Measurements from ENCODE around the gene TAS2R43. TPM values are rescaled to one million over a fixed set of nuclear protein-coding genes. Genes with fewer than 3 reads are reported as not detected.
A peak's percentile ranks its signal among the peaks of the same experiment; 100 is the strongest.
"Not testable (repeated sequence)": the region's sequence is repeated elsewhere in the genome, so short reads cannot be mapped to it uniquely, and the experiment has no call there.

TAS2R43 gene
- polyA plus RNA-seq, 2 of the 4 experiments (the other 2 are of a cell fraction) = not detected

- no peak for TF ChIP-seq REST (IDR thresholded peaks at IDR 0.05)
- TF ChIP-seq NFE2L2 (conservative IDR thresholded peaks at IDR 0.05; ENCODE audit: low read length) = no peak
- no peak for TF ChIP-seq KDM5A (IDR thresholded peaks at IDR 0.05)
Measured at GRCh38 chr12:11130382-11130781, 38.3 kb upstream of the TAS2R43 start (continued).

GRCh38 chr12:11114130-11114529 lies 22.0 kb upstream of the TAS2R43 start:
- H3K4me1 ChIP-seq; FAIRE-seq; ATAC-seq; DNase-seq (ENCODE audit: low read depth in 1 of 2, low spot score in 1 of 2); H3K27ac ChIP-seq; H3K4me2 ChIP-seq; POLR2A ChIA-PET; H3K4me3 ChIP-seq; CTCF ChIA-PET: not testable (repeated sequence)
- peaks cover 14% of the 10 kb centered on the region; the same call in 2 of the 3 replicates for H3K9me3 ChIP-seq
- 95% methylated on average over 1 of the region's 1 CpG for WGBS (ENCODE audit: missing lambda C conversion rate)

- DNase-seq (ENCODE audit: low read depth in 1 of 2, low spot score in 1 of 2); CTCF ChIA-PET; ATAC-seq; H3K27ac ChIP-seq; FAIRE-seq; H3K4me1 ChIP-seq; H3K4me3 ChIP-seq; POLR2A ChIA-PET; H3K4me2 ChIP-seq: not testable (repeated sequence)
- peaks cover 14% of the 10 kb centered on the region; the same call in 2 of the 3 replicates for H3K9me3 ChIP-seq
- 97% methylated on average over 1 of the region's 1 CpG for WGBS (ENCODE audit: missing lambda C conversion rate)
Measured at GRCh38 chr12:11111213-11111612, 19.1 kb upstream of the TAS2R43 start.

GRCh38 chr12:11108862-11109261 lies 16.7 kb upstream of the TAS2R43 start:
- POLR2A ChIA-PET = interaction anchor here (1.4 kb wide), 1 partner anchor 63 kb away, joined by 3 read pairs; no protein-coding TSS in a partner anchor
- no peak for FAIRE-seq
- H3K4me2 ChIP-seq = no peak overlapping the region
- no peak for DNase-seq (ENCODE audit: low read depth in 1 of 2, low spot score in 1 of 2)
- CTCF ChIA-PET = no interaction called here
- no peak overlapping the region for H3K27ac ChIP-seq
- no peak for ATAC-seq
- 90% methylated on average over 2 of the region's 2 CpGs for WGBS (ENCODE audit: missing lambda C conversion rate)
- no peak overlapping the region for H3K4me3 ChIP-seq
- peaks cover 6% of the 10 kb centered on the region; the same call in 2 of the 3 replicates for H3K4me1 ChIP-seq
- no peak for TF ChIP-seq JUN (IDR thresholded peaks at IDR 0.05)
- H3K9me3 ChIP-seq = peaks cover 14% of the 10 kb centered on the region; the same call in 2 of the 3 replicates

- Histone ChIP-seq H3K4me2 (no peak overlapping the region), H3K4me3 (no peak overlapping the region), H3K4me1 (peaks cover 6% of the 10 kb centered on the region; the same call in 2 of the 3 replicates), H3K9me3 (peaks cover 17% of the 10 kb centered on the region; the same call in 2 of the 3 replicates), H3K27ac (no peak overlapping the region)
- 77% methylated on average over 1 of the region's 1 CpG for WGBS (ENCODE audit: missing lambda C conversion rate)
- CTCF ChIA-PET = interaction anchor here (0.7 kb wide), 1 partner anchor 868 kb away, joined by 3 read pairs; no protein-coding TSS in a partner anchor
- DNase-seq (ENCODE audit: low read depth in 1 of 2, low spot score in 1 of 2) (no peak), ATAC-seq (no peak), FAIRE-seq (peak; percentile 76)
- TF ChIP-seq ATOH8 (CRISPR knock-in tag; IDR thresholded peaks at IDR 0.05; ENCODE audit: low read depth) (no peak), ESRRA (IDR thresholded peaks at IDR 0.05; ENCODE audit: borderline replicate concordance, low read length) (no peak), HMGXB4 (CRISPR knock-in tag; IDR thresholded peaks at IDR 0.05; ENCODE audit: borderline replicate concordance) (no peak), KDM5A (IDR thresholded peaks at IDR 0.05) (no peak), HOXB13 (CRISPR knock-in tag; IDR thresholded peaks at IDR 0.05; ENCODE audit: low read depth) (no peak), JUN (IDR thresholded peaks at IDR 0.05) (no peak)
- POLR2A ChIA-PET = interaction anchor here (0.7 kb wide), 1 partner anchor 64 kb away, joined by 3 read pairs; no protein-coding TSS in a partner anchor
Measured at GRCh38 chr12:11107719-11108118, 15.6 kb upstream of the TAS2R43 start.
